GM12864 (cell line): ENCODE results near the gene AIFM3.

ENCODE experiments used
- DNase-seq: peaks from one replicate; pipeline ENCODE4 v3.0.0-alpha.2; 2011; ENCODE audit warnings: low read depth
- H3K4me3 ChIP-seq: 2 replicates; pipeline ENCODE4 v1.5.1; 2011; ENCODE audit warnings: mild to moderate bottlenecking, low read depth, low read length, control low read depth
- TF ChIP-seq, protein P1 (sequence below): IDR thresholded peaks from 2 replicates; pipeline ENCODE4 v1.5.1; 2011; ENCODE audit warnings: low read depth, mild to moderate bottlenecking, moderate library complexity, low read length, control low read depth, inconsistent platforms; ENCODE audit errors: missing control alignments

Gene AIFM3

GRCh38 chr22:20951151-20951931 lies 15.7 kb upstream of the AIFM3 start:
- no peak for DNase-seq
- TF ChIP-seq, protein P1, sequence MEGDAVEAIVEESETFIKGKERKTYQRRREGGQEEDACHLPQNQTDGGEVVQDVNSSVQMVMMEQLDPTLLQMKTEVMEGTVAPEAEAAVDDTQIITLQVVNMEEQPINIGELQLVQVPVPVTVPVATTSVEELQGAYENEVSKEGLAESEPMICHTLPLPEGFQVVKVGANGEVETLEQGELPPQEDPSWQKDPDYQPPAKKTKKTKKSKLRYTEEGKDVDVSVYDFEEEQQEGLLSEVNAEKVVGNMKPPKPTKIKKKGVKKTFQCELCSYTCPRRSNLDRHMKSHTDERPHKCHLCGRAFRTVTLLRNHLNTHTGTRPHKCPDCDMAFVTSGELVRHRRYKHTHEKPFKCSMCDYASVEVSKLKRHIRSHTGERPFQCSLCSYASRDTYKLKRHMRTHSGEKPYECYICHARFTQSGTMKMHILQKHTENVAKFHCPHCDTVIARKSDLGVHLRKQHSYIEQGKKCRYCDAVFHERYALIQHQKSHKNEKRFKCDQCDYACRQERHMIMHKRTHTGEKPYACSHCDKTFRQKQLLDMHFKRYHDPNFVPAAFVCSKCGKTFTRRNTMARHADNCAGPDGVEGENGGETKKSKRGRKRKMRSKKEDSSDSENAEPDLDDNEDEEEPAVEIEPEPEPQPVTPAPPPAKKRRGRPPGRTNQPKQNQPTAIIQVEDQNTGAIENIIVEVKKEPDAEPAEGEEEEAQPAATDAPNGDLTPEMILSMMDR = no peak
- H3K4me3 ChIP-seq = no peak overlapping the region

- no peak overlapping the region for H3K4me3 ChIP-seq
- TF ChIP-seq, protein P1 = no peak
- DNase-seq = no peak
Observed at GRCh38 chr22:20951932-20952380, 15.1 kb upstream of the AIFM3 start.

- DNase-seq = no peak
- TF ChIP-seq, protein P1 = no peak
Observed at GRCh38 chr22:20952544-20953341, 14.3 kb upstream of the AIFM3 start.

DNA sequence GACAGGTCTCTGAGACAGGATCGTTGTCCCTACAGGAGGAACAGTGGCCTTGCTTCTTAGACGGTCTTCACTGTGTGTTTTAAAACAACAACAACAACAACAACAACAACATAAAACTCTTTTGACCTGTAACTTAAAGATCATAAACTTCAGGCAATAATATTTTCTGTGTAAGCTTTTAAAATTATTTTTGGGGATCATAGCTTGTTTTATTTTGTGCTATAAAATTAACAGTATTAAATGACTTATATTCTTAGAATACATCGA lies 13.8 kb upstream of the AIFM3 start:
- H3K4me3 ChIP-seq = no peak overlapping the region
- TF ChIP-seq, protein P1 = no peak
- no peak for DNase-seq

More at GRCh38 chr22:20952544-20953341, 14.3 kb upstream of the AIFM3 start:
- no peak overlapping the region for H3K4me3 ChIP-seq

DNA sequence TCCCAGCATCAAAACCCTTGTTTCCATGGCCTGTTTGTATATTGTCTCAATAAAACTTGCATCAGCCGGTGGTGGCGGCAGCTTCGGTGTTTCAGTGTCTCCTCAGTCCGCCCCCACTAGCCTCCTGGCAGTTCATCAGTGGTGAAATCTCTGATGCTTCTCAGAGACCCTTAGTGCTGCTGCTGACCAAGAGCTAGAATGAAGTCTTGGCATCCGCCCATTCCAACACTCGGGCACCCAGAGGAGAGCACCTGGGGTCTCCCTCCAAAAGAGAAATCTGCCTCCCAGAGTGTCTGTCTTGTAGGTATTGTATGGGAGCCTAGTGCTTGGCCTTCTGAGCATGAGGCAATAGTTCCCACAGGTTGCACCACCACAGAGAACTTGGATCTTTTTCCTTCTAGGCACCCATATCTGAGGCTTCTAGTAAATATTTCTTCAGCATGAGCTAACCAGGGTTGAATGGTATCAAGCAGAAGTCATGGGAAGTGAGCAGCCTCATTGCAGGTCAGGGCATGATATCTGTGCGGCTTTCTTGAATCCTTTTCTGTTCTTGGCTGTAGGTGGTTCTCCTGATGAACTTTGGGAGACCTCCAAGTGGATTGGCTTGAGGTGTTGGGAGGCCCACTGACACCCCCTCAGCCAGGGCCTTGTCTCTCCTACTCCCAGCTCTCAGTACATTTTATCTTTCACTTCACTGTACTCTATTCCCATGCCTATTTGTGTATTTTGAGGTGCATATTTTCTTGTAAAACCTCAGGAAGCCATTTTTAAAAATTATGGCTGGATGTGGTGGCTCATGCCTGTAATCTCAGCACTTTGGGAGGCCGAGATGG lies 13.2 kb upstream of the AIFM3 start:
- TF ChIP-seq, protein P1 = no peak
- no peak for DNase-seq
- no peak overlapping the region for H3K4me3 ChIP-seq

GRCh38 chr22:20955548-20955947 lies 11.5 kb upstream of the AIFM3 start:
- H3K4me3 ChIP-seq = no peak overlapping the region
- TF ChIP-seq, protein P1 = no peak
- no peak for DNase-seq
